ENCODE measurements around the gene EN1.

GRCh38 chr2:118815731-118816130 is 31.7 kb downstream of the EN1 start:
- TF ChIP-seq CTCF (IDR thresholded peaks at IDR 0.05) (no peak), POLR2AphosphoS5 (IDR thresholded peaks at IDR 0.05; ENCODE audit: low read depth, low read length) (no peak)

All from Panc1 (cell line).